ENCODE measurements around the gene PCDH19. TPM values are rescaled to one million over a fixed set of nuclear protein-coding genes. Genes with fewer than 3 reads are reported as not detected.

PCDH19 gene
- total RNA-seq, 1 experiment from 2014 or later = 1.2 TPM

GRCh38 chrX:100405424-100405823 lies 4.6 kb downstream of the PCDH19 start:
- Histone ChIP-seq H2BK20ac (ENCODE audit: low read depth, low read length, poor library complexity, severe bottlenecking) (no peak overlapping the region), H3K23me2 (ENCODE audit: insufficient read length, low read depth, low read length, poor library complexity, severe bottlenecking) (peaks cover 14% of the 10 kb centered on the region), H4K91ac (ENCODE audit: insufficient read length, low read depth, low read length) (no peak overlapping the region), H3K27ac (ENCODE audit: insufficient read length, low read depth, low read length) (no peak overlapping the region), H3K56ac (ENCODE audit: insufficient read length, low read depth, low read length) (no peak overlapping the region), H2AK5ac (ENCODE audit: insufficient read length, low read length) (no peak overlapping the region), H4K20me1 (ENCODE audit: control insufficient read depth, insufficient read depth, insufficient read length) (no peaks in the 10 kb centered on the region), H3K4me2 (ENCODE audit: insufficient read depth, insufficient read length, low read length) (no peak overlapping the region), H2BK120ac (ENCODE audit: low read depth, low read length, poor library complexity, severe bottlenecking) (no peak overlapping the region), H2BK15ac (ENCODE audit: low read depth, low read length) (no peak overlapping the region), H3K4me1 (ENCODE audit: insufficient read depth, low read length) (no peaks in the 10 kb centered on the region), H2BK12ac (ENCODE audit: insufficient read length, low read depth, low read length) (no peak overlapping the region), H3T11ph (ENCODE audit: low read length) (no peak overlapping the region), H3K9ac (ENCODE audit: extremely low read depth, insufficient read length, low read length) (no peak overlapping the region), H2BK5ac (ENCODE audit: insufficient read length, low read length) (no peak overlapping the region), H3K23ac (ENCODE audit: insufficient read length, low read depth, low read length) (no peak overlapping the region), H3K18ac (ENCODE audit: insufficient read length, low read depth, low read length) (no peak overlapping the region), H3K27me3 (ENCODE audit: insufficient read depth, low read length) (peaks cover 62% of the 10 kb centered on the region), H3K4ac (ENCODE audit: low read depth, low read length) (no peak overlapping the region), H4K5ac (ENCODE audit: insufficient read length, low read depth, low read length) (no peak overlapping the region), H3K14ac (ENCODE audit: insufficient read depth, low read length) (no peak overlapping the region), H3K9me3 (ENCODE audit: control insufficient read depth, low read depth, low read length) (peaks cover 4% of the 10 kb centered on the region), H2AFZ (ENCODE audit: low read length) (no peak overlapping the region), H3K79me1 (ENCODE audit: insufficient read depth, low read depth, low read length, poor library complexity, severe bottlenecking) (no peaks in the 10 kb centered on the region), H4K8ac (replicated peaks; ENCODE audit: insufficient read length, low read depth, low read length) (no peak overlapping the region), H3K79me2 (ENCODE audit: insufficient read depth, low read length) (no peaks in the 10 kb centered on the region)
- Mint-ChIP-seq H3K27me3 (ENCODE audit: low read depth) (peaks cover 98% of the 10 kb centered on the region), H3K4me3 (no peak overlapping the region), H3K4me1 (peaks cover 19 to 41% of the 10 kb centered on the region in 2 experiments), H3K36me3 (ENCODE audit: insufficient read depth in 1 of 3, low read depth in 3 of 3) (peaks cover 0 to 23% (median 11%) of the 10 kb centered on the region in 3 experiments; a peak in 6 of 7 replicates), H3K27ac (no peak overlapping the region), H3K9me3 (peaks cover 14 to 18% of the 10 kb centered on the region in 2 experiments)
- no peak for TF ChIP-seq CTCF (conservative IDR thresholded peaks at IDR 0.05)
- no peak for DNase-seq
